ENCODE measurements around the gene RFT1.

The RFT1 gene

DNA sequence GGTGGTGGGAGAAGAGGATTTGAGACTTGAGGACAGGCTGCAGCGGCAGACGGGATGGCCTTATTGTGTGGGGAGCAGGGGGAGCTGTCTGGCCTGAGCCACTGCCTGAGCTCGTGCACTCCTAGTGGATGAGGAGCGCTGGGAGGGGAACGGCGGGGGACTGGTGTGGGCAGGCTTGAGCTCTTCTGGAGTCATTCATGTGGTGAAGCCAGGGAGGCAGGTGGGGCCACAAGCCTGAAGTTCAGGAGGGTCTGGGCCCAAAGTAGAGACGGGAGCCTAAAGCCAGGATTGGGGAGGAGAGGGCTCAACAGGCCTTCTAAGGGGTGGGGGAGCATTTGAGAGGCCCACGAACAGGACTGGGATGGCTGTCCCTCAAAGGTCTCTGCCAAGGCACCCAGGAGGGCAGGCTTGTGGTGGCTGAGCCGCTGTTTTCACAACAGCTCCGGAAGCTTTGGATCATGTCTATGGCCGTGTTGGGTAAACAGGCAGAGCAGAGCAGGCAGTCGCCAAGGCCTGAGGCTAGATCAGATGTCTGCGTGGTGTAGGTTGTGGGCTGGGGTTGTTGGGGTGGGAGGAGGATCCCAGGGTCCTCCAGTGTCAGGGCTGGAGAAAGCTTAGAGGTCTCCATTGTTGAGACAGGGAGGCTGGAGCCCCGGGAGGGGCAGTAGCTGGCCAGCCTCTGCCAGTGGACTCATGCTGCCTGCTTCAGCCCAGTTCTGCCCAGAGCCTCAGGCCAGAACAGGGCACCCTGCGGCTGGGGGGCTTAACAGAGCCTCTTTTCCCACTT, 39.0 kb upstream of the RFT1 start:
- DNase-seq (ENCODE audit: low read depth in 1 of 2, low spot score in 1 of 2), result peak in 1 of 2 experiments; percentile 46
- in situ Hi-C loops (cut with HindIII; ENCODE audit: low pct_unique_long_range_greater_than_20kb, low sequenced_read_pairs), result no loop called here
- TF ChIP-seq JUND (IDR thresholded peaks at IDR 0.05; ENCODE audit: low read depth), result no peak

DNA sequence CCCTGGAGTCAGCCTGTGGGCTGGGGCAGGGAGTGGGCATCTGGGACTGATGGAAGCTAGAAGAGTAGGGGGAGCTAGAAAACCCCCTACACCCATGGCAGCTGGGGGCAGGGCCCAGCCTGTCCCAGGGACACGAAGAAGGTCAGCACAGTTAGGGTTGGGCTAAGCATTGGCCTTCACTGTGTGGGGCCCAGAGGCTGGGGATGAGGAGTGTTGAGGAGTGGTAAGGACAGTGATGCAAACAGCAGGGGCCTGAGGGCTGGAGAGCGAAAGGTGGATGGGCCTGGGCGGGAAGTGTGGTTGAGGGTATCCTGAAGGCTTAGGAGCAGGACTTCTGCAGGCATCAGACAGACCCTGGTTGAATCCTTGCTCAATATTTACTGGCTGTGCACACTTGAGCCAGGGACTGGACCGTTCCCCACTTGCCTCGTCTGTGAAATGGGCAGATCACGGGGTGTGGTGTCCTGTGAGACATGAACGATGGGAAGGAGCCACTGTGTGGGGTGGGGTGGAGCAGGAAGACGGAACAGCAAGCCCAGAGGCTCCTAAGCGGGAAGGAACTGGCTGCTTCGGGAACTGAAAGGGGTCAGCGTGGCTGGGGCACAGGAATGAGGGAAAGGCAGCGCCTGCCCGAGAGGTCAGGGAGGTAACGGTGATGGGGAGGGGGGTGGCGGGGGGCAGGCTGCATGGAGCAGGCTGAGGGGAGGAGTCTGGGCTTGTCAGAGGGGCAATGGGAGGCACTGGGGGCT, 38.1 kb upstream of the RFT1 start:
- in situ Hi-C loops (cut with HindIII; ENCODE audit: low pct_unique_long_range_greater_than_20kb, low sequenced_read_pairs), result no loop called here
- no peak for DNase-seq (ENCODE audit: low read depth in 1 of 2, low spot score in 1 of 2)

DNA sequence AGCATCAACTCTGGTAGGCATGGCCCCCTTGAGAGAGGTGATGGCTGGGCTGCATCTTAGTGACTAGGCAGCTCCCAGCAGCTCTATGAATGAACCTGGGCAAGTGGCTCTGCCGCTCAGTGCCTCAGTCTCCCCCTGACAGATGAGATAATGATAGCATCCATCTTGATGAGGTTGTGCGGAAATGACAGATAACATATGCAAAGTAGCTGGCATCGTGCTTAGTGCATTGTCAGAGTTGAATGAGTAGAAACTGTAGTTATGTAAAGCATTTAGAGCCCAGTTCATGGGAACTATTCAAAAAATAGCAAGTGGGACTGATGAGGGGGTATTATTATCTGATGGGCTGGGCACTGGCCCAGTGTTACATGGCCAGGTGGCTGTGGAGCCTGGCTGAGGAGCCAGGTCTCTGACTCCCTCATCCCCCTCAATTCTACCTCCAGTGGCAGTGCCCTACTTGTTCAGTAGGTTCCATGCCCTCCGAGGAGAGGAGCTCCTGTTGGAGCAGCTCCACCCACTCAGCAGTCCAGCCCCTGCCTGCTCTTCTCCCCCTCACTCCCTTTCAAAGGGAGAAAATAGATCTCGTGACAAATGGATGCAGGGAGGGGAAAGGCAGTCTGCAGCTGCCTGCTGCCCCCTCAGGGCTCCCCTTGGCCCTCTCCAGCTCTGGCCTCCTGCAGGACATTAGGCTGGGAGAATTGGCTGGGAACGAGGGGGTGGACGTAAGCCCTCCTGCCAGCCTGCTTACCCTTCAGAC, 37.4 kb upstream of the RFT1 start:
- no peak for TF ChIP-seq JUND (IDR thresholded peaks at IDR 0.05; ENCODE audit: low read depth)
- in situ Hi-C loops (cut with HindIII; ENCODE audit: low pct_unique_long_range_greater_than_20kb, low sequenced_read_pairs), result no loop called here
- DNase-seq (ENCODE audit: low read depth in 1 of 2, low spot score in 1 of 2), result no peak

More for the DNA sequence above, 38.1 kb upstream of the RFT1 start:
- TF ChIP-seq JUND (IDR thresholded peaks at IDR 0.05; ENCODE audit: low read depth), result no peak

DNA sequence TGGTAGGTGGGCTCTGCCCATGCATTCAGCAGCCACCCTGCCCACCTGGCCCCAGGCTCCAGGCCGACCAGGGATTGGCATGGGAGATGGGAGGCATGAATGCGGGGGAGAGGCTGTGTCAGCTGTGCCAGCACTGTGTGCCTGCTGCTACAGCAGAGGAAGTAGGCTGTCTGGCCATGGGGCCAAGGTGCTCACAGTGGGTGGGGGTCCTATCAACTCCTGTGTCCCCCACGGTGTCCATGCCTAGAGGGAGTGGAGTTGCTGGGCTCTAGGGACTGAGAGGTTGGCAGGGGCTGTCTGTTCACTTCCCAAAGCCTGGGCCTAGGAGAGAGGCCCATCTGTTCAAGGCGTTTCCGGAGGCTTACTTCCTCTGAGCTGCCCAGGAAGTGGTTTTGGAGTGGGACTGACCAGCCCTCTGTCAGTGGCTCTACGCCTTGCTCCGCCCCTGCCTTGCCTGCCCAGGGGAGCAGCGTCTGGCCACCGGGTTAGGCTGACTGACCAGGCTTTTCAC, 36.6 kb upstream of the RFT1 start:
- in situ Hi-C loops (cut with HindIII; ENCODE audit: low pct_unique_long_range_greater_than_20kb, low sequenced_read_pairs), result no loop called here
- no peak for DNase-seq (ENCODE audit: low read depth in 1 of 2, low spot score in 1 of 2)
- TF ChIP-seq JUND (IDR thresholded peaks at IDR 0.05; ENCODE audit: low read depth), result no peak

DNA sequence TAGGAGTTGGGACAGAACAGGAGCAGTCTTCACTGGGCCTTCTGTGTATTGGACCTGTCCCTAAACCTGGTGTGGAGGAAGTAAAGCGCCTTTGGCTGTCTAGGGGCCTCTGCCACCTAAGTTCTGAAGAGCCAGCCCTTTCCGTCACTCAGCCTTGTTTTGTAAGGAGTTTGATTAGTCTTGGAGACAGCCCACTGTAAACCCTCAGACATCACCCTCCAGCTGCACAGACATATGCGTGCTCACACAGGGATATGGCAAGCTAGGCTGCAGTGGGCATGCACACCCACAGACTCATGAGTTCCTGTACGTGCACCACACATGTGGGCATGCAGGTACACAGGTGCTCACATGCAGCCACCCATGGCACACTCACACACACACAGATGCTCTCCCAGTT, 36.0 kb upstream of the RFT1 start:
- in situ Hi-C loops (cut with HindIII; ENCODE audit: low pct_unique_long_range_greater_than_20kb, low sequenced_read_pairs), result no loop called here
- no peak for TF ChIP-seq JUND (IDR thresholded peaks at IDR 0.05; ENCODE audit: low read depth)
- DNase-seq (ENCODE audit: low read depth in 1 of 2, low spot score in 1 of 2), result no peak

DNA sequence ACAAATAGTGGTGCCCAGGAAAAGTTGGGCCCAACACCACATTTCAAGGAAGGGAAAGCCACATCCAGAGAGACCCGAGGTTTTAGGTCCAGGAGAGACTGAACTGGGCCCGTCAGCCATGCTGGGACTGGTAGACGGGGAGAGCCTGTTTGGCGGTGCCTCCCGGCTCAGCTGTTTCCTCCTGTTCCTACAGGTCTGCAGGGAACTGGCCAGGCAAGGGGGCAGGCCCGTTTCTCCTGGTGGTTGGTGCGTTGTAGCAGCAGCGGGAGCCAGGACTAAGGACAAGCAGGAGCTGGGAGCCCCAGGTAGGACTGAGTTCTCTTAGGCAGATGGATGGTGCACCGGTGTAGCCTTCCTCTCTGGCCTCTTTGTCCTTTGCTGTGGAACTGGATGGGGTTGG, 34.7 kb upstream of the RFT1 start:
- no peak for TF ChIP-seq JUND (IDR thresholded peaks at IDR 0.05; ENCODE audit: low read depth)
- in situ Hi-C loops (cut with HindIII; ENCODE audit: low pct_unique_long_range_greater_than_20kb, low sequenced_read_pairs), result no loop called here
- peak in 1 of 2 experiments; percentile 48 for DNase-seq (ENCODE audit: low read depth in 1 of 2, low spot score in 1 of 2)

DNA sequence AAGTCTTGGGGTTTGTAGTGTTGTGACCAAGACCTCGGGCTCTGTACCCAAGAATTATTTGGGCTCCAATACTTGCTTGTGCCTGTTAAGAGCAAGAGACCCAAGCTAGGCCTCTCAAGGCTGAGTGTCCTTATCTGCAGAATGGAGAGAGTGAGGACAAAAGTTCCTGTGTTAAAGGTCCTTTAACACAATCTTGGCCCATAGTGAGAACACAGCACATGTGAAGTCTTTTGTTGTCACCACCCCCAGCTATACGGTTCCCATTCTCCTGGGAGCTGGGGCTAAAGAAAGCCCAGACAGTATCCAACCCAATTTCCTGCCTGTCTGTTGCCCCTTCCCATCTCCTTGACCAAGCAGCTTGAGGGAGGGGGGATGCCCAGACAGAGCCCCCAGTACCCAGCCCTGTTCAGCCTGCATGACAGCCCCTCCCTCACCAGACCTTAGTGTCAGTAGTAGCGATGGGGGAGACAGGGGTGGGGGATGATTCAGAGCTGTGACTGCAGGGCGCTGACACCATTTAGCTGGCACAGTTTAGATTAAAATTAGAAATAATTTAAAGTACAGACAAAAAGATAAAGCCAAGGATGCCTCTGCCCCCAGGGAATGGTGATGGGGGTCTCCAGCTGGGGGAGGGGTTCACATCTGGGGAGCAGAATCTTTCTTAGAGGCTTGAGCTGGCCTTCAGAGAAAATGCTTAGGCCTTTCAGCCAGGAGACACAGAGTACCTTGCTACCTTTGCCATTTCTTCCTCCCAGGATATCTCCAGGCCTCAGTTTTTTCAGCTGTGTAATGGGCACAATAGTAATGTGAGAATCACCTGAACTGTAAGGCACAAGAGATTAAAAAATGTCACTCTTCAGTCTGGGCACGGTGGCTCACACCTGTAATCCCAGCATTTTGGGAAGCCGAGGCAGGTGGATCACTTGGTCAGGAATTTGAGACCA, 33.5 kb upstream of the RFT1 start:
- no peak for TF ChIP-seq JUND (IDR thresholded peaks at IDR 0.05; ENCODE audit: low read depth)
- in situ Hi-C loops (cut with HindIII; ENCODE audit: low pct_unique_long_range_greater_than_20kb, low sequenced_read_pairs), result no loop called here
- DNase-seq (ENCODE audit: low read depth in 1 of 2, low spot score in 1 of 2), result no peak

DNA sequence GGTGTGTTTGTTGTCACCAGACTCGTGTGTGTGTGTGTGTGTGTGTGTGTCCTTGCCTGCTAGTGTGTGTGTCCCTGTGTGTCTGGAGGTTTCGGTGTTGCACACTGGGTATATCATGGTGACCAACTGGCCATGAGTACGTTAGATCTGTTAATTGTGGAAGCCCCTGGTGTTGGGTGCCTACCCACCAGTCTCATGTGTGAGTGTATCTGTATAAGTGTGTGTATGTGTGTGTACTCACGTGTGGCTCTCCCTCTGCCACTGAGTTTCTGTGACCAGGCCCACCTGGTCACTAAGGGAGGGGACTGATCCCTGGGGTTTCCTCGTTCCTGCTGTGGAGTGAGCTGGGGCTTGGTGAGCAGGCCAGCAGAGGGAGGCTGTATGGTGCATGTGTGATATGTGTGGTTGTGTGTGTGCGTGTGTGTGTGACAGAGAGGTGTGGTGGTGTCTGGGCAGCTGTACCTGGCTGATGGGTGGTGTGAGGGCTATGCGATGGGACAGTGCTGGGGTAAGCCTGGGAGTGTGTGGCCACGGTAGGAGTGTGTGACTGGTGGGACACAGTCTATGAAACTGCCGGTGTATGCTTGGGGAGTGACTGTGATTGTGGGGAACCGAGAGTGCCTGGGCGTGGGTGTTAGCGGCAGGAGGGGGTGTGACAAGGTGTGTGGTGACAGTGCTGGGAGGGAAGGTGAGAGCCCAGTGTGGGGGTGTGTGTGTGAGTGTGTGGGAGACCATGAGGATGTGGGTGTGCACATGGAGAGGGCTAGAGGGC, 32.6 kb upstream of the RFT1 start:
- no peak for DNase-seq (ENCODE audit: low read depth in 1 of 2, low spot score in 1 of 2)
- no peak for TF ChIP-seq JUND (IDR thresholded peaks at IDR 0.05; ENCODE audit: low read depth)
- in situ Hi-C loops (cut with HindIII; ENCODE audit: low pct_unique_long_range_greater_than_20kb, low sequenced_read_pairs), result no loop called here

DNA sequence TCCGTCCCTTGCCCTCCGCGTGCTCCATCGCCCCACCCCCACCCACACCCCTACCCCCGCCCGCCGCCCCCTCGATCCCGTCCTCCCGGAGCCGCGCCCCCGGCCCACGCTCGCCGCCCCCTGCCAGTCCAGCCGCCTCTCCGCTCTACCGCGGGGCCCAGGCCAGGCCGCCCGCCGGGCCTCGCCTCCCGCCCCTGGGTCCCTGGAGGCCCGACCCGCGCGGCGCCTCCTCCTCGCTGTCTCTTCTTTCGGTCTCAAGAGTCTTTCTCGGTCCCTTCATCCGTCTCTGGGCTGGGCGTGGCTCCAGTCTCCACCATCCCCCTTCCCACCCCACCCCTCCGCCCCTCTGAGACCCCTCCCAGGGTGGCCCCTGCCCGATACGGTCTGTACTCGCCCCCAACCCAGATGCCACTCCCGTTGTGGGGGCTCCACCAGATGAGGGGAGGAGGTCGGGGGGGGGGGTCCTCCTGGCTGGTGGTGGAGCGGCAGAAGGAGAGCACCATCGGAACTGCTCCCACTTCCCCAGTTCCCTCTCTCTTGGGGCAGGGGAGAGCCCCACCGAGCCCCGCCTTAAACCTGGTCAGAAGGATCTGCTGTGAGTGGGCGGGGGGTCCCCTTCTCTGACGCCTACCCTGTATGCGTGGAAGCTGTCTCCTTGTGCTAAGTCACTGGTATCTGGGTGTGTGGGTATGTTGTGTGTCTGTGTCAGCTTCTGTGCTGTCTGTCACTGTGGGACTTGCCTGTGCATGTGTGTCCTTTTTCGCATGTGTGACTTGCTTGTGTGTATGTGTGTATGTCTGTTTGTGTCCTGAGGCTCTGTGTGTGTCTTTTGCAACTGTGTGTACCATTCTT, 31.8 kb upstream of the RFT1 start:
- in situ Hi-C loops (cut with HindIII; ENCODE audit: low pct_unique_long_range_greater_than_20kb, low sequenced_read_pairs), result no loop called here
- no peak for DNase-seq (ENCODE audit: low read depth in 1 of 2, low spot score in 1 of 2)
- TF ChIP-seq JUND (IDR thresholded peaks at IDR 0.05; ENCODE audit: low read depth), result no peak

DNA sequence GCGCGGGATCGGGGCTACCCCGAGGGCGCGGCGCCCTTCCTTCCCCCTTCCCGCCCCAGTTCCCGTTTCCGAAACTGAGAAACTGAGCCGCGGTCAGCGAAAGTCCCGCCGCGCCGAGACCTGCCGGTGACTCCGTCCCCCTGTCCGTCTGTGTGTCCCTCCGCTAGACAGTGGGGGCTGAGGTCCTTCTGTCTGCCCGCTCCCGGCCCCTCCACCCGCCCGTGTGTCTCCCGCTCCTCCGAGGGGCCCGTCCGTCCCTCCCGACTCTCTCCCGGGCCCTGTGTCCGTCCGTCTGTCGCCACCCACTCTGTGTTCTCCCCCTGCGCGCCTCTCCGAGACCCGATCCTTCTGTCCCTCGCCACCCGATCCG, 31.2 kb upstream of the RFT1 start:
- no peak for TF ChIP-seq JUND (IDR thresholded peaks at IDR 0.05; ENCODE audit: low read depth)
- in situ Hi-C loops (cut with HindIII; ENCODE audit: low pct_unique_long_range_greater_than_20kb, low sequenced_read_pairs), result no loop called here
- no peak for DNase-seq (ENCODE audit: low read depth in 1 of 2, low spot score in 1 of 2)
